DMS79 treated with DMSO at 0.1 percent for 48 hours (cell line): ENCODE measurements around the gene BPIFB3.
"Not testable (repeated sequence)": the region's sequence is repeated elsewhere in the genome, so short reads cannot be mapped to it uniquely, and the experiment has no call there.

ENCODE experiments used
- DNase-seq: peaks from one replicate; lab custom pipeline; 2025; lab: John Stamatoyannopoulos, UW

BPIFB3 gene

DNA sequence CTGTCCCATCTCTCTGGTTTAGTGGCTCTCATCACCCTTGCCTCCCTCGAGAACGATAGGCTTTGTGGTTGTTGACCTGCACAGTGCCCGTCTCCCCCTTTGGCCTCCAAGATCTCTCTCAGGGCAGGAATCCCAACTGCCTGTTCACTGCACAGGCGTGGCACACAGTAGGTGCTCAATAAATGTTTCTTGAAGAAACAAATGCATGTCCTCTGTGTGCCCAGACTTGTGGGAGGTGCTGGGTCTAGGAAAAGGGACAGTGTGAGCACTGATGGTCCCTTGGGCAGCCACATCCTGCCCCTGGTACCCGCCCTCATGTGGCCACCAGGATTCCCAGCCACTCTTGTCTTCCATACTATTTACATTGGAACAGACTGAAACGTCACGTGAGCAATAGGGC, 24.8 kb upstream of the BPIFB3 start:
- no peak for DNase-seq

DNA sequence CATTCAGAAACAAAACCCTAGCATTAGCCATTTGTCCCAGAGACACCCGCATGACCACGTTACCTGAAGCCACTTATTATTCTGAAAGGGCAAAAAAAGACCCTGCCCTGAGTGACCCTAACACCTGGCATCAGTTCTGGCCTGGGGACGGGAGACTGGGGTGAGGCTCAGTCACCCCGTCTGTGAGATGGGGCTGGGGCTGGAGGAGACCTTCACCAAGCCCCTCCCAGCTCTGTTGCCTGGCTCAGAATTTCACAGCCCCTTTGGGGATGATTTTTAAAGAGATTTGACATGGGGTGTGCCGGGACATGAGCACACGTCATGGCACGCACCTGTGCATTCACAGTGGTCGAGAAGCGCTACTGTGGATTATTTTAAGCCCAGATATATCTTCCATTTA, 23.6 kb upstream of the BPIFB3 start:
- no peak for DNase-seq

DNA sequence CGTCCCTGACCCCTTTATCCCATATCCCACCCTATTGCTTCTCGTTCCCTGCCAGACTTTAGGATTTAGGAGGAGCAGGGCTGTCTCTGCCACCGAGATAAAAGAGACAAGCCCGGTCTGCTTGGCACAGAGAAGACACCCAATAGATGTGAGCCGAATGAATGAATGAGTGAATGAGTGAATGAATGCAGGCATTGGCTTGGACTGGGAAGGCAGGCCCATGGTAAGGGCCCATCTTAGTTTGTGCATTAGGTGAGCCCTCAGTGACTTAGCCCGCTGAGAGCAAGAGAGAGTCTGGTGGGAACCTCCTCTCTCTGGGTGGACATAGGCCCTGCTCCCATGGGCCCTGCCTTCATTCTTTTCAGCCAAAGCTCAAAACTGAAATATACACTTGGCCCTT, 23.1 kb upstream of the BPIFB3 start:
- DNase-seq: no peak

DNA sequence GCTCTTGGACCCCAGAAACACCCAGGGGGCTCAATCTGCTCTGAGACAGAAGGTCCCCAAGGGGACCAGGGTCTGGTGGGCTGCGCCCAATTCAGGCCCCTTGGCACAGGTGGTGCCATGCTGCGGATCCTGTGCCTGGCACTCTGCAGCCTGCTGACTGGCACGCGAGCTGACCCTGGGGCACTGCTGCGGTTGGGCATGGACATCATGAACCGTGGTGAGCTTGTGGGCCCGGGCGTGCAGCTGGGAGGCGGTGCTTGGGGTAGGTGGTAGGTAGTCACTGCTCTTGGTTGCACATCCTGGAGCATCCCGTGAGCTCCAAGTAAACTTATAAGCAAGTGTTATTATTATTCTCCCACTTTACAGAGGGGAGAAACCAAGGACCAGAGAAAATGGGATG, 22.2 kb upstream of the BPIFB3 start, which contains the start of gene BPIFB6:
Gene BPIFB6 (plus strand): TSS at position 118 of the 400 bp plus-strand sequence. CDS start 0 bp downstream, at position 118.
- no peak for DNase-seq

DNA sequence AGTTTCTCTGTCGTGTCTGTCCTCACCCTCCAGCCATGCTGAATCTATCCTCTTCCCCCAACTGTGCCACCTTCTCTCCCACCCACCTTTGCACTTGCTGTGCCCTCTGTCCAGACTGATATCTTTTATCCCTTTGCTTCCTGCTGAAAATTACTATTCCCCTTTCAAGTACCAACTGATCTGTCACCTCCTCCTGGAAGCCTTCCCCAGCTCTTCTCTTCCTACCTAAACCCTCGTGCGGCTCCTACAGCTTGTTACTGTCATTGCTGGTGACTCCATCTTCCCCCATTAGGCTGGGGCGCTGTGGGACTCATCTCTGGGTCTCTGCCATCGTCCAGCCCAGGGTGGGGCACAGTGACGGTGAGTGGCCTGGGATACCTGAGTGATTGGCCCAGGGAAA, 21.1 kb upstream of the BPIFB3 start:
- no peak for DNase-seq

DNA sequence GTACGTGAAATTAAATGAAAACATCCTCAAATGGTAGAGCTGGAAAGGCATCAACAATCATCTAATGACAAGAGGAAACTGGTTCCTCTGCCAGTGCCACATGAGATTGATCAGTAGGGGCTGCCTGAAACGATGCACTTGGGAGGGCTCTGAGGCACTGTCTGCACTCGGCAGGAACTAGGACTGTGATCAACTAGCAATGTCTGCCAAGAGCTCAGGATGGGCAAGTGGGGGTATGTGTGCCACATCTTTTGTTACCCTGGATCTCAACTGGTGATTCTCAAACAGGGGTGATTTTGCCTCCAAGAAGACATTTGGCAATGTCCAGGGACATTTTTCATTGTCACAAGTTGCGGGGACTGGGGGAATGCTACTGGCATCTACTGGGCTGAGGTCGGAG, 20.3 kb upstream of the BPIFB3 start:
- no peak for DNase-seq

DNA sequence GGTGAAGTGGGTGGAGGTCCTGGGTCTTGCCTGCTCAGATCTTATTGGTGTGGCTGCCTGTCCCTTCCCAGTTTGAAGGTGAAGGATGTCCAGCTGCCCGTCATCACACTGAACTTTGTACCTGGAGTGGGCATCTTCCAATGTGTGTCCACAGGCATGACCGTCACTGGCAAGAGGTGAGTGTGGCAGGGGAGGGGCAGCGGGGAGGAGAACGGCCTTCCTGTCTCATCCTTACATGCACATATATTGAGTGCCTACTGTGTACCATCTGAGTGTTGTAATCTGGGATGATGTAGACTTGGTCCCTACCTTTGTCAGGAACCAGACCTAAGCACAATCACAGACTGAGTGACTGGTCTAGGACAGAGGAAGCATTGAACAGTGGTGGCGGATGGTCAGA, 19.6 kb upstream of the BPIFB3 start:
- DNase-seq: no peak

DNA sequence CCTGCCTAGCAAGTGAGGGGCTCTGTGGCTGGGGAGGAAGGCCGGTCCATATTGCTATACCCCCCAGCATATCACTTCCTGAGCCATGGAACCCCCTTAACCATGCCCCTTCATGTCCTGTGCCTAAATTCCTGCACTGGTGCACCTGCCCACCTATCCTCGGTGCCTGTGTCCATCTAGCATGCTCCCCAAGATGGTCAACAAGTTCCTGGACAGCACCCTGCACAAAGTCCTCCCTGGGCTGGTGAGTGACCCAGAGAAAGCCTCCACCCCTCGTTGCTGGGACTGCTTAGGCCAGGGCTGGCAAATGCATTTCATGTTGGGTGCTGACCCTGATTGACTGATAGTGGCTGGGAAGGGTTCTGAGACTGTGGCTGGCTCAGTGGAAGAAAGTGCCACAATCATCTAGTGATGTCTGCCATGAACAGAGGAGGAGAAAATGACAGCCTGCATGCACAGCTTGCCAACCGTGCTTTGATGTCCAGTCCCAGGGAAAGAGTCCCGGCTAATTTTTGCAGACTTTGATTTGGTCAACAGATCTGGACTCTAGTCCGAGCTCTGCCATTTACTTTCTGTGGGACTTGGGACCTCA, 18.7 kb upstream of the BPIFB3 start:
- no peak for DNase-seq

DNA sequence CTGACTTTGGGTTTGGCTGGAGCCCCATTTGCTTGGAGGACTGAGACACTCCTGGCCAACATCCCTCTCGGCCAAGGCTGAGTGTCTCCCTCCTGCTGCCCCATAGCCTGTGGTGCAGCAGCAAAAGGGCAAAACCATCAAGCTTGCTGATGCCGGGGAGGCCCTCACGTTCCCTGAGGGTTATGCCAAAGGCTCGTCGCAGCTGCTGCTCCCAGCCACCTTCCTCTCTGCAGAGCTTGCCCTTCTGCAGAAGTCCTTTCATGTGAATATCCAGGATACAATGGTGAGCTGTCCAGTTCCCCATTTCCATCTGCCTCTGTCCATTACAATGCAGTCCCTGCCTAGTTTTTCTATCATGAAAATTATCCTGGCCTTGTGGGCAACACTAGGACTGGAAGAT, 16.2 kb upstream of the BPIFB3 start:
- DNase-seq: no peak

DNA sequence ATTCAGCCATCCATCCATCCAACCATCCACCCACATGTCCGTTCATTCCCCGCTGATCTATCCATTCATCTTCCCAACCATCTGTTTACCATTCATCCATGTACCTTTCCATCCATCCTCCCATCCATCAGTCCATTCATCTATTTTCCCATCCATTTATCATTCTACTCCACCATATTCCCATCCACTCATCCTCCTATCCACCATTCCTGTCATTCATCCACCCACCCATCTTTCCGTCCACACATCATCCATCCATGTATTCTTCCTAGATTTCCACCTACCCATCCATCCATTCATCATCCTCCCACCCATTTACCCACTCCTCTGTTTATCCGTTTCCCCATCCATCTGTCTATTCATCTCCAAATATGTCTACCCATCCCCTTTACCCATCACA, 15.5 kb upstream of the BPIFB3 start:
- no peak for DNase-seq

DNA sequence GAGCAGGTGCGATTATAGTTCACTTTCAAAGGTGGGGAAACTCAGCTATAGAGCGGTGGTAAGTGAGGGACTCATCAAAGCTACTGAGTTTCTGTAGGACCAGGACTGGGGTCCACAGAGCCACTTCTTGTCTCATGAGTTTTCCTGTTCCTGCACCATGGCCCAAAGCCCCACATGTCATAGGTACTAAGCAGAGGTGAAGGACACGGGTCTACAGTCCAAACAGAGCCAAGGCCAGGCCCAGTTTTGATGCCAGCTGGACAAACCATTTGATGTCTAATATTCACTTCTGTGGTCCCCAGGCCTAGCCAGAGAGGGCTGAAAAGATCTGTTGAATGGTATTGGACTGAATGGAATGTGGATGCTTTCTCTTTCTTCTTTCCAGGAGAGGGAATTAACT, 11.3 kb upstream of the BPIFB3 start:
- DNase-seq: no peak

DNA sequence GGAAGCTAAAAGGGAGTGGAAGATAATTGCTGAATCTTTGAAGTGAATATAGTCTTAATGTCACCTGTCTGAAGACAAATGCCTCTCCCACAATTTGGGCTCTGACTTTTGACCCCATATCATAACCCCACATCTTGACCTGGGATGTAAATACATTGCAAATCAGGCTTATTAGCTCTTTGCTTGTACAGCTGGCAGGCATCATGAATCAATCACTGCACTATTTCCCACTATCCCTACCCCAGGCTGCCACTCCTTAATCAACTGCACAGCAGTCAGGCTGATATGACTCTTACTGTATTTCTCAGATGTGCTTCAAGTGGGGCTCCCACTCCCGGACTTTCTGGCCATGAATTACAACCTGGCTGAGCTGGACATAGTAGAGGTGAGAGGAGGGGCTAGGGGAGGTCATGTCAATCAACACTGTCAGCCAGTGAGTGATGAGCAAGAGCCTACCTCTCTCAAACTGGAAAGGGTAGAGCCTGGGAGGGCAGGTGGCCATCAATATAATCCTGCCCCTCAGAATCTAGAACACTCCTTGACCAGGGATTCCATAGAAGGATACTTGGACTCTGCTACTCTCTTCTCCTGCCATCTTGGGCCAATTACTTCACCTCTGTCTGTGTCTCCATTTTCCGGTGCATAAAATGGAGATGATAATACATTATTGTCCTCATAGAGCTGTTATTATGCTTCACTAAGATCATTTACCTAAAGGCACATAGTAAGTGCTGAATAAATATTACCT, 10.5 kb upstream of the BPIFB3 start:
- no peak for DNase-seq

DNA sequence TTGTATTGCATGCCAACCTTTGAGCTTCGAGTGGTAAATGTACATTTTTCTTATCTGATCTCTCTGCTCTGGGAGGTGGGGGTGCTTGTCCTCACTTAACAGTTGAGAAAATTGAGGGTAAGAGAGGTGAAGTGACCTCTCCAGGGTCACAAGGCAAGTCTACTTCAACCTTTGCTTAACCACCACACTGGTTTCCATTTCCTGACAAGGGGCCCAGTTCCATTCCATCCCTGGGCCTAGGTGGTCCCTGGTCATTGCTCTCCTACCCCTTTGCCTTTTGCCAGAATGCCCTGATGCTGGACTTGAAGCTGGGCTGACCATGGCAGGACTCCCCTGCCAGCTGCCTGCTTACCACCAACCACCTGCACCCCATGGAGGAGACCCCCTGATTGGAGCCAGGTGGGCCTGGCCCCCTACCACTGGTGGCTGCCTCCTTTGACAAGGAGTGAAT, 9.9 kb upstream of the BPIFB3 start:
- DNase-seq: no peak

DNA sequence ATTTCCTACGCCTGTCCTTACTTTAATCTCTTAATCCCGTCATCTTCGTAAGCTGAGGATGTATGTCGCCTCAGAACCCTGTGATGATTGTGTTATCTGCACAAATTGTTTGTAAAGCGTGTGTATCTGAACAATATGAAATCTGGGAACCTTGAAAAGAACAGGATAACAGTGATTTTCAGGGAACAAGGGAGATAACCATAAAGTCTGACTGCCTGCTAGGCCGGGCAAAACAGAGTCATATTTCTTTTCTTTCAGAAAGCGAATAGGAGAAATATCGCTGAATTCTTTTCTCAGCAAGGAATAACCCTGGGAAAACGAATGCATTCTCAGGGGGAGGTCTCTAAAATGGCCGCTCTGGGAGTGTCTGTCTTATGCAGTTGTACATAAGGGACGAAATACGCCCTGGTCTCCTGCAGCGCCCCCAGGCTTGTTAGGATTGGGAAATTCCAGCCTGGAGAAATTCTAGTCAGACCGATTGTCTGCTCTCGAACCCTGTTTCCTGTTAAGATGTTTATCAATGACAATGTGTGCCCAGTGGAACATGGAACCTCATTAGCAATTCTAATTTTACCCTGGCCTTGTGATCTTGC, 8.5 kb upstream of the BPIFB3 start:
- not testable (repeated sequence) for DNase-seq

DNA sequence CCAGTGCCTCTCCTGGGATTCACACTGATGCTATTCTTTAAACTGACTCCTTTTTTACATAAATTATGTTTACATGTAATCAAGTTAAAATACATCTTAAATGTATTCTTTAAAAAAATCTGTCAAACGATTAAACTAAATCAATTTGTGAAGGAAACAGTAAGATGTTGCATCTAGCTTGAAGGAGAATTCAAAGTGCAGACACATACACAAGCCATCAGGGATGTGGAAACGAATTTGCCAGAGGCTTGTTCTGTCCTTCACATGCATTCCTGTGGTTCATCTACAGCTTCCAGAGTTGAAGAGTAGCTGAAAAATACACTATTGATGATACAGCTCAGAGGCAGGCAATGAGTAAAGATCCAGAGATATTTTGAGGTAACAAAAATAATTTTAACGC, 7.3 kb upstream of the BPIFB3 start:
- no peak for DNase-seq

DNA sequence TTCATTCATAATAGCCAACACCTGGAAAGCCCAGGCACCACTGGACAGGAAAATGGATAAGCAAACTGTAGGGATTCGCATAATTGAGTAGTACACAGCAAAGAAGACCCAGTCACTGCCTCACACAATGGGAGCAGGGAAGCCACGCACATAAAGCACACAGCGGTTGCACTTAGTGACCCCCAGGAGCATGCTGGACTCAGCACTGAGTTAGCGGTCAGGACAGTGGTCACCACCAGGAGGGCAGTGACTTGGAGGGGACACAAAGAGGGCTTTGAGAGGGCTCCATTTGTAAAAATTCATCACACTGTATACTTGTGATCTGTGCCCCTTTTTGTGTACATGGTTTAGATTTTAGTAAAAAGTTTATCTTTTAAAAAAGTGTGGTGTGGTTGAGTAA, 2.4 kb upstream of the BPIFB3 start:
- no peak for DNase-seq

DNA sequence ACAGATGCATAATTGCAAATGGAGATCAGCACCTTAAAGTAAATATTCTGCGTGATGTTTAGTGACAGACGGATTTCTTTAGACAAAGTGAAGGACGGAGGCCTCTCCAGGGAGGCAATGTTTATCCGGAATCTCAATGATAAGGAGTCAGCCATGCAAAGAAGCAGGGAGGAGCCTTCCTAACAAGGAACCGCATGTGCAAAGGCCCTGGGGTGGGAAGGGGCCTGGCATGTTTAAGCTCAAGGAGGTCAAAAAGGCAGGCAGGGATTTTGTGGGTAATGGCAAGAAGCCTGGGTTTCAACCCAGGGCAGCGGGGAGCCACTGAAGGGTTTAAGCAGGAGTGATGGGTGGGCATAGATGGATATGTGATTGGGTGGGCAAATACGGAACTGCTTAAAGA, 678 bp downstream of the BPIFB3 start:
- DNase-seq: no peak

DNA sequence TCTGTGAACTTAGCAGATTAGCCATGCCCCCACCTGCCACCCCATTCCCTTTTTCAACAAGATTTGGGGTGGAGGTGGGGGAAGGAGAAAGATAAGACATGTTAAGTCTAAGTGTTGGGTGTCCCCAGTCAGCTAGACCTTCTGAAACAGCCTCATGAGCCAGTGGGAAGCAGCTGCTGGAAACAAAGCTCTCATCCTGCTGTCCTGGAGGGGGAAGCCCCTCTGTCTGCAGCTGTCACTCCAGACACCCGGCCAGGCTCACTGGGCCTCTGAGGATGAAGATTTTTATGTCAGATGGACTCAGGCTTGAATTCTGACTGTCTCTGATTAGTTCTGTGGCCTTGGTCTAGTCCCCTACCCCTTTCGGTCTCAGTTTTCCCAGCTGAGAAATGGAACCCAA, 1.1 kb downstream of the BPIFB3 start:
- no peak for DNase-seq

DNA sequence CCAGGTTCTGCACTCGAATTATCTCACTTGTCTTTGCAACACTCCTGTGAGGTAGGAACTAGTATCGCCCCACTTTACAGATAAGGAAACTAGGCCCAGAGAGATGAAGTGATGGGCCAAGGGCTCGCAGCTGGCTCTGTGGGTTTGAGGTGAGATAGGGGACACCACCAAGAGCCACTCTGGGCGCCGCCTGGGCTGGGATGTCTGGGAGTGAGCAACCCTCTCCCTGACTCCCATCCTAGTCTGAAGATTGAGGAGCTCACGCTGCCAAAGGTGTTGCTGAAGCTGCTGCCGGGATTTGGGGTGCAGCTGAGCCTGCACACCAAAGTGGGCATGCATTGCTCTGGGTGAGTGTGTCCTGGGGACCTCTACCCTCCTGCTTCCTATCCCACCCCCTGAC, 5.4 kb downstream of the BPIFB3 start:
- DNase-seq: no peak

DNA sequence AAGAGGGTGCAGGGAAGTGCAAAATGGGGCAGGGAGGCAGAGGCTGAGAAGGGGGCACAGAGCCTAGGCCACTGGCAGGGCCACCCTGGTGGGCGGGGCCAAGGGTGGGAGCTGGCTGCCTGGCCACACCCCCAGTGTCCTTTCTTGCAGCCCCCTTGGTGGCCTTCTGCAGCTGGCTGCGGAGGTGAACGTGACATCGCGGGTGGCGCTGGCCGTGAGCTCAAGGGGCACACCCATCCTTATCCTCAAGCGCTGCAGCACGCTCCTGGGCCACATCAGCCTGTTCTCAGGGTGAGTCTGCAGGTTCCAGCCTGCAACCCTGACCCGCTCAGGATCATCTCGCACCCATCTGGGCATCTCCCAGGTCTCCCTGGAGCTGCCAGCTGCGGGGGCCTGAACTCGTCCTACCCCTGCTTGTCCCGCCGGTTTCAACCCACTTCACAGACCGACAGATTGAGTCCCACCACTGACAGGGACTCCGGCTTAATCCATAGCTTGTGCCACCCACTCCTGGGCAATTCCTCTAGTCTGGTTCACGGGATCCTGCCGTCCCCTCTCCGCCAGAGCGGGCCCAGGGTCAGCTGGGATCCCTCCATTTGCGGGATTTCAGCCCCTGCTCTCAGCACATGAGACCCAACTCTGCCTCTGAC, 6.2 kb downstream of the BPIFB3 start:
- no peak for DNase-seq

DNA sequence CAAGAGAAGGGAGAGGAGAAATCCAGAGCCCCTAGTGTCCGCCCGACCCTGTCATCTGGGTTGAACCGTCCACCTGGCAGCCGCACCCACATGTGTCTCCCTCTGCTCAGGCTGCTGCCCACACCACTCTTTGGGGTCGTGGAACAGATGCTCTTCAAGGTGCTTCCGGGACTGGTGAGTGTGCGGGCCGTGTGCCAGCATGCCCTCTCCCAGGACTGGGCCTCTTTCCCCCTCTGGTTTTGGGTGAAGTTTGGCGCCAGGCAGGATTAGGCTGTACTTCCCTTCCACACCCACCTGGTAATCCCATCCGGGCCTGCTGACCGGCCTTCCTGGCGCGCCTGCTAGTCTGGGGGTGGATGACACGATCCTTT, 7.9 kb downstream of the BPIFB3 start:
- no peak for DNase-seq

DNA sequence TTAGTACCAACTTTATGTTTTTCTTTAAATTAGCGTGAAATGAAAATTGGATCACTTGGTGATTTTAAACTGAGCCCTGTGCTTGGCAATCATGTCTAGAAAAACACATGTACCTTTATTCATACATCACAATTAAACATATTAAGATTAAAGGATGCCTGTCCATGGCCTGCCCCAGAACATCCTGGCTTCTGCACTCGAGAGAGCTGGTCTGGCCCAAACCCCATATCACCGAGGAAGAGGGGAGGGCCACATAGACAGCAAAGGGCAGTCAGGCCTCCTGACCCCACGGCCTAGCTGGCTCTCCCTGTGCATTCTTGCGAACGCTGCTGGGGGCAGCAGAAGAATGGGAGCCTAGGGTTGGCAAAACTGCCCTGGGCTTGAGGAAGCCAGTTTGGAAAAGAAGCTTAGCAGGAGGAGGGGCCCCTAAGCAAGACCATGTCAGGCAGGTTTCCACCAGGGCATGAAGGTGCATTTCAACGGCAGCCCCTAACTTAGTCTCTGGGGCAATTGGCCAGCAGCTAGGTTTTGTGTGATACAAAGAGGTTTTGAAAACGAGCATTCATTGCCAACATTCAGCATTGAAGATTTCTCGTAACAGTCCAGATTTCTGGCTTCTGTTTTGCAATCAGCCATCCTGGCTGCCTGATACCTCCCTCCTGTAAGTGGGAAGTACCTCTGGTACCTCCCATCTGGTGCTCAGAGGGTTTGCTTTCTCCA, 8.6 kb downstream of the BPIFB3 start:
- DNase-seq: no peak

DNA sequence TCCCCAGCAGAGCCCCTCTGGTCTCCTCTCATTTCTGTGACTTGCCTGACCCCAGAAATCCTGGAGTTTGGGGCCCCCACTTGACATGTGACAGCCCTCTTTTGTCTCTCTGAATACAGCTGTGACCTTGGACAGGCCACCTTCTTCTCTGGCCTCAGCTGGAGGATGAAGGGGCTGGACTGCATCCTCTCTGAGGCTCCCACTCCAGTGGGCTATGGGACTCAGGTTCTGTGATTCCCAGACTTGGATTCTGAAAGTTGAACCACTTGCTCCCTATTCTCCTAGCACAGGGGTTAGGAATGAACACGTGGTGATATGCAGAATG, 9.1 kb downstream of the BPIFB3 start:
- no peak for DNase-seq
